HEK293 (cell line): ENCODE data around the gene NNMT.

Experiments used
- CTCF ChIA-PET: fragments of 350-600 bp; formaldehyde crosslinking; extraction: SDS; loops from one replicate; lab custom pipeline; 2021; ENCODE audit warnings: antibody characterized with exemption; lab: Yijun Ruan, JAX
- POLR2A ChIA-PET: fragments of 300-600 bp; formaldehyde crosslinking; extraction: SDS; loops from one replicate; lab custom pipeline; 2020; ENCODE audit warnings: antibody characterized with exemption, inconsistent platforms; lab: Yijun Ruan, JAX
- H3K27ac ChIP-seq: fragments of 200-500 bp; sonication (Bioruptor generic); 2 replicates; pipeline ENCODE4 v1.5.1; 2014; ENCODE audit warnings: low read depth, low read length, control low read depth, inconsistent platforms; ENCODE audit errors: extremely low read depth
- H3K36me3 ChIP-seq, 2 experiments: fragments of 200-500 bp in 1 of 2; sonication (Bioruptor generic) in 1 of 2; 1 replicate in 1 of 2; 2 replicates in 1 of 2; pipeline ENCODE4 v1.5.1; 2014 to 2017; ENCODE audit warnings: inconsistent platforms in 2 of 2, low read length in 2 of 2; ENCODE audit not compliant: control insufficient read depth in 2 of 2, insufficient read depth in 1 of 2
- H3K4me1 ChIP-seq: fragments of 200-500 bp; sonication (Bioruptor generic); 2 replicates; pipeline ENCODE4 v1.5.1; 2014; ENCODE audit warnings: mild to moderate bottlenecking, low read length, inconsistent platforms; ENCODE audit not compliant: control insufficient read depth, insufficient read depth
- H3K4me3 ChIP-seq: 2 replicates; pipeline ENCODE4 v1.5.1; 2011; ENCODE audit warnings: low read depth, mild to moderate bottlenecking, control low read depth, low read length, moderate library complexity
- H3K9me3 ChIP-seq: fragments of 200-500 bp; sonication (Bioruptor generic); 2 replicates; pipeline ENCODE4 v1.5.1; 2014; ENCODE audit warnings: low read depth, low read length, inconsistent platforms; ENCODE audit not compliant: control insufficient read depth, insufficient read depth
- BCL11B ChIP-seq: fragments of 450-650 bp; formaldehyde crosslinking; IDR thresholded peaks from 2 replicates; pipeline ENCODE4 v1.5.1; 2016; ENCODE audit warnings: low read depth, missing biosample characterization, missing genetic modification characterization
- GLIS1 ChIP-seq: fragments of 450-650 bp; formaldehyde crosslinking; IDR thresholded peaks from 2 replicates; pipeline ENCODE4 v1.5.1; 2016; ENCODE audit warnings: missing biosample characterization, missing genetic modification characterization
- OSR2 ChIP-seq: fragments of 450-650 bp; formaldehyde crosslinking; IDR thresholded peaks from 2 replicates; pipeline ENCODE4 v1.5.1; 2016; ENCODE audit warnings: missing biosample characterization, missing genetic modification characterization
- OVOL3 ChIP-seq: fragments of 450-650 bp; formaldehyde crosslinking; IDR thresholded peaks from 2 replicates; pipeline ENCODE4 v1.5.1; 2016; ENCODE audit warnings: missing biosample characterization, missing genetic modification characterization
- PBX3 ChIP-seq: sonication (generic); formaldehyde crosslinking; IDR thresholded peaks from 2 replicates; pipeline ENCODE4 v1.8.1; 2022; ENCODE audit warnings: mild to moderate bottlenecking, moderate library complexity, missing genetic modification reagents
- PRDM1 ChIP-seq: fragments of 450-650 bp; formaldehyde crosslinking; IDR thresholded peaks from 2 replicates; pipeline ENCODE4; 2016; ENCODE audit warnings: missing biosample characterization, missing genetic modification characterization
- PRDM2 ChIP-seq: fragments of 450-650 bp; formaldehyde crosslinking; IDR thresholded peaks from 2 replicates; pipeline ENCODE4 v1.5.1; 2016; ENCODE audit warnings: missing biosample characterization, missing genetic modification characterization, borderline replicate concordance
- REPIN1 ChIP-seq: fragments of 450-650 bp; formaldehyde crosslinking; IDR thresholded peaks from 2 replicates; pipeline ENCODE4 v1.5.1; 2017; ENCODE audit warnings: missing biosample characterization, missing genetic modification characterization, low read depth
- YY2 ChIP-seq: fragments of 450-650 bp; formaldehyde crosslinking; IDR thresholded peaks from 2 replicates; pipeline ENCODE4 v1.5.1; 2016; ENCODE audit warnings: missing biosample characterization, missing genetic modification characterization
- ZBTB7A ChIP-seq: fragments of 450-650 bp; formaldehyde crosslinking; IDR thresholded peaks from 2 replicates; pipeline ENCODE4 v1.5.1; 2016; ENCODE audit warnings: low read depth, missing biosample characterization, missing genetic modification characterization
- ZEB2 ChIP-seq: fragments of 450-650 bp; formaldehyde crosslinking; IDR thresholded peaks from 2 replicates; pipeline ENCODE4 v1.5.1; 2016; ENCODE audit warnings: missing biosample characterization, missing genetic modification characterization
- ZNF292 ChIP-seq: fragments of 450-650 bp; formaldehyde crosslinking; IDR thresholded peaks from 2 replicates; pipeline ENCODE4 v1.5.1; 2016; ENCODE audit warnings: low read depth, missing biosample characterization, missing genetic modification characterization, borderline replicate concordance
- ZNF398 ChIP-seq: fragments of 450-650 bp; formaldehyde crosslinking; IDR thresholded peaks from 2 replicates; pipeline ENCODE4 v1.5.1; 2017; ENCODE audit warnings: missing biosample characterization, missing genetic modification characterization
- ZNF501 ChIP-seq: fragments of 450-650 bp; formaldehyde crosslinking; IDR thresholded peaks from 2 replicates; pipeline ENCODE4 v1.5.1; 2016; ENCODE audit warnings: missing biosample characterization, missing genetic modification characterization
- ZNF610 ChIP-seq: fragments of 450-650 bp; formaldehyde crosslinking; IDR thresholded peaks from 2 replicates; pipeline ENCODE4 v1.5.1; 2016; ENCODE audit warnings: missing biosample characterization, missing genetic modification characterization, borderline replicate concordance
- ZNF621 ChIP-seq: fragments of 450-650 bp; formaldehyde crosslinking; IDR thresholded peaks from 2 replicates; pipeline ENCODE4 v1.5.1; 2017; ENCODE audit warnings: missing biosample characterization, missing genetic modification characterization
- ZNF623 ChIP-seq: fragments of 450-650 bp; formaldehyde crosslinking; IDR thresholded peaks from 2 replicates; pipeline ENCODE4 v1.5.1; 2016; ENCODE audit warnings: missing biosample characterization, missing genetic modification characterization
- ZNF626 ChIP-seq: fragments of 450-650 bp; sonication (Bioruptor Pico); formaldehyde crosslinking; IDR thresholded peaks from 2 replicates; pipeline ENCODE4 v1.5.1; 2018; ENCODE audit warnings: missing biosample characterization, missing genetic modification characterization, inconsistent platforms
- ZNF629 ChIP-seq: fragments of 450-650 bp; formaldehyde crosslinking; IDR thresholded peaks from 2 replicates; pipeline ENCODE4 v1.5.1; 2017; ENCODE audit warnings: missing biosample characterization, missing genetic modification characterization
- ZNF664 ChIP-seq: fragments of 450-650 bp; formaldehyde crosslinking; IDR thresholded peaks from 2 replicates; pipeline ENCODE4 v1.5.1; 2016; ENCODE audit warnings: missing biosample characterization, missing genetic modification characterization
- ZNF76 ChIP-seq: fragments of 450-650 bp; formaldehyde crosslinking; IDR thresholded peaks from 2 replicates; pipeline ENCODE4; 2016; ENCODE audit warnings: low read depth, missing biosample characterization, missing genetic modification characterization, borderline replicate concordance
- ZNF777 ChIP-seq: fragments of 450-650 bp; formaldehyde crosslinking; IDR thresholded peaks from 2 replicates; pipeline ENCODE4 v1.5.1; 2017; ENCODE audit warnings: missing biosample characterization, missing genetic modification characterization, borderline replicate concordance
- ZSCAN16 ChIP-seq: fragments of 450-650 bp; formaldehyde crosslinking; IDR thresholded peaks from 2 replicates; pipeline ENCODE4 v1.5.1; 2016; ENCODE audit warnings: missing biosample characterization, missing genetic modification characterization
- TF ChIP-seq, protein P1 (sequence below): fragments of 450-650 bp; formaldehyde crosslinking; IDR thresholded peaks from 2 replicates; pipeline ENCODE4 v1.5.1; 2016; ENCODE audit warnings: missing biosample characterization, missing genetic modification characterization
- TF ChIP-seq, protein P2 (sequence below): fragments of 450-650 bp; formaldehyde crosslinking; IDR thresholded peaks from 2 replicates; pipeline ENCODE4 v1.5.1; 2017; ENCODE audit warnings: missing biosample characterization, missing genetic modification characterization

Gene NNMT

GRCh38 chr11:114289779-114290178 lies 6.4 kb upstream of the NNMT start (continued):
- TF ChIP-seq ZNF623 (tag by site-specific recombination) (no peak), ZNF621 (tag by site-specific recombination) (no peak), YY2 (tag by site-specific recombination) (no peak), ZNF501 (tag by site-specific recombination) (no peak), ZNF292 (tag by site-specific recombination) (no peak), ZNF626 (tag by site-specific recombination) (no peak), OVOL3 (tag by site-specific recombination) (no peak), PBX3 (no peak), PRDM2 (tag by site-specific recombination) (no peak), BCL11B (tag by site-specific recombination) (no peak), GLIS1 (tag by site-specific recombination) (no peak), ZNF76 (tag by site-specific recombination) (no peak), ZNF664 (no peak), ZNF398 (no peak)

GRCh38 chr11:114290503-114291235 lies 5.5 kb upstream of the NNMT start:
- H3K4me1 ChIP-seq: no peaks in the 10 kb centered on the region
- ChIA-PET CTCF (interaction anchor here (0.7 to 3.2 kb wide), 2 partner anchors 10 to 30 kb away, joined by 3 to 10 read pairs; no protein-coding TSS in a partner anchor), POLR2A (no interaction called here)
- no peaks in the 10 kb centered on the region for H3K9me3 ChIP-seq
- H3K27ac ChIP-seq: no peak overlapping the region
- H3K4me3 ChIP-seq: no peak overlapping the region
- no peaks in the 10 kb centered on the region for H3K36me3 ChIP-seq
- TF ChIP-seq PRDM1 (tag by site-specific recombination): no peak
- no peak for TF ChIP-seq ZNF629
- no peak for TF ChIP-seq REPIN1 (tag by site-specific recombination)
- no peak for TF ChIP-seq ZNF777
- TF ChIP-seq, protein P1, sequence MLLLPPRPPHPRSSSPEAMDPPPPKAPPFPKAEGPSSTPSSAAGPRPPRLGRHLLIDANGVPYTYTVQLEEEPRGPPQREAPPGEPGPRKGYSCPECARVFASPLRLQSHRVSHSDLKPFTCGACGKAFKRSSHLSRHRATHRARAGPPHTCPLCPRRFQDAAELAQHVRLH (tag by site-specific recombination): no peak
- TF ChIP-seq ZEB2 (tag by site-specific recombination): no peak
- TF ChIP-seq ZSCAN16 (tag by site-specific recombination): no peak
- TF ChIP-seq ZBTB7A (tag by site-specific recombination): no peak
- TF ChIP-seq, protein P2, sequence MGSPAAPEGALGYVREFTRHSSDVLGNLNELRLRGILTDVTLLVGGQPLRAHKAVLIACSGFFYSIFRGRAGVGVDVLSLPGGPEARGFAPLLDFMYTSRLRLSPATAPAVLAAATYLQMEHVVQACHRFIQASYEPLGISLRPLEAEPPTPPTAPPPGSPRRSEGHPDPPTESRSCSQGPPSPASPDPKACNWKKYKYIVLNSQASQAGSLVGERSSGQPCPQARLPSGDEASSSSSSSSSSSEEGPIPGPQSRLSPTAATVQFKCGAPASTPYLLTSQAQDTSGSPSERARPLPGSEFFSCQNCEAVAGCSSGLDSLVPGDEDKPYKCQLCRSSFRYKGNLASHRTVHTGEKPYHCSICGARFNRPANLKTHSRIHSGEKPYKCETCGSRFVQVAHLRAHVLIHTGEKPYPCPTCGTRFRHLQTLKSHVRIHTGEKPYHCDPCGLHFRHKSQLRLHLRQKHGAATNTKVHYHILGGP (tag by site-specific recombination): no peak
- TF ChIP-seq OSR2 (tag by site-specific recombination): no peak
- TF ChIP-seq ZNF610 (tag by site-specific recombination): no peak
